GM12872 (cell line): ENCODE measurements around the gene CYB561D2.

Experiments used
- TF ChIP-seq, protein P1 (sequence below): IDR thresholded peaks from 3 replicates; pipeline ENCODE4 v1.5.1; 2011; ENCODE audit warnings: low read depth, mild to moderate bottlenecking, low read length, moderate library complexity; ENCODE audit not compliant: insufficient read depth

The CYB561D2 gene

DNA sequence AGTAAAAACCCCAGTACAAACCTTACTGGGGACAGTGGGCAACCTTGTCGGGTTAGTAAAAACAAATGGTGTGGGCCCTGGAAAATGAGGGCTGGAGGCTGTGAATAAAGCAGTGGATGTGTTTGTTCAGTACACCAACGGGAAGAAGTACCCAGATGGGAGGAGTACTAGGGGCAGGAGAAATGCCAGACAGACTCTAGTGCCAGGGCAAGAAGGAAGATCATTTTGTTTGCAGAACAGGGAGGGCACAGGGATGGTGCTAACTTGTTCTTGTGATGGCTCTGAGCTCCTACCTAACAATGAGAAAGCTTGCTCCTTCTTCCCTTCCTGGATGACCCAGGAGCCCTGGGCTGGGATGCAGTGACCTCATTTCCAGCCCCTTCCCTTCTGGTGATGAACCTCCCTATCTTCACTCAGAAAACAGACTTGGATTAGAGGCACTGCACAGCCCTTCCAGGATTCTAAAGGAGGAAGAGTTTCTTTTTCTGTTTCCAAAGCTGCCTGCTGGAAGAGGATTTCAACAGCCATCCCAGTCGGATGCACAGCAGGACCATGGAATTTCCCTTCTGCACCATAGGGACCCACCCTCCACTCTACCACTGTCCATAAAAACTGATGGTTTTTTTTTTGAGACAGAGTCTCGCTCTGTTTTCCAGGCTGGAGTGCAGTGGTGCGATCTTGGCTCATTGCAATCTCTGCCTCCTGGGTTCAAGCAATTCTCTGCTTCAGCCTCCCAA lies 16.2 kb upstream of the CYB561D2 start:
- TF ChIP-seq, protein P1, sequence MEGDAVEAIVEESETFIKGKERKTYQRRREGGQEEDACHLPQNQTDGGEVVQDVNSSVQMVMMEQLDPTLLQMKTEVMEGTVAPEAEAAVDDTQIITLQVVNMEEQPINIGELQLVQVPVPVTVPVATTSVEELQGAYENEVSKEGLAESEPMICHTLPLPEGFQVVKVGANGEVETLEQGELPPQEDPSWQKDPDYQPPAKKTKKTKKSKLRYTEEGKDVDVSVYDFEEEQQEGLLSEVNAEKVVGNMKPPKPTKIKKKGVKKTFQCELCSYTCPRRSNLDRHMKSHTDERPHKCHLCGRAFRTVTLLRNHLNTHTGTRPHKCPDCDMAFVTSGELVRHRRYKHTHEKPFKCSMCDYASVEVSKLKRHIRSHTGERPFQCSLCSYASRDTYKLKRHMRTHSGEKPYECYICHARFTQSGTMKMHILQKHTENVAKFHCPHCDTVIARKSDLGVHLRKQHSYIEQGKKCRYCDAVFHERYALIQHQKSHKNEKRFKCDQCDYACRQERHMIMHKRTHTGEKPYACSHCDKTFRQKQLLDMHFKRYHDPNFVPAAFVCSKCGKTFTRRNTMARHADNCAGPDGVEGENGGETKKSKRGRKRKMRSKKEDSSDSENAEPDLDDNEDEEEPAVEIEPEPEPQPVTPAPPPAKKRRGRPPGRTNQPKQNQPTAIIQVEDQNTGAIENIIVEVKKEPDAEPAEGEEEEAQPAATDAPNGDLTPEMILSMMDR: no peak

DNA sequence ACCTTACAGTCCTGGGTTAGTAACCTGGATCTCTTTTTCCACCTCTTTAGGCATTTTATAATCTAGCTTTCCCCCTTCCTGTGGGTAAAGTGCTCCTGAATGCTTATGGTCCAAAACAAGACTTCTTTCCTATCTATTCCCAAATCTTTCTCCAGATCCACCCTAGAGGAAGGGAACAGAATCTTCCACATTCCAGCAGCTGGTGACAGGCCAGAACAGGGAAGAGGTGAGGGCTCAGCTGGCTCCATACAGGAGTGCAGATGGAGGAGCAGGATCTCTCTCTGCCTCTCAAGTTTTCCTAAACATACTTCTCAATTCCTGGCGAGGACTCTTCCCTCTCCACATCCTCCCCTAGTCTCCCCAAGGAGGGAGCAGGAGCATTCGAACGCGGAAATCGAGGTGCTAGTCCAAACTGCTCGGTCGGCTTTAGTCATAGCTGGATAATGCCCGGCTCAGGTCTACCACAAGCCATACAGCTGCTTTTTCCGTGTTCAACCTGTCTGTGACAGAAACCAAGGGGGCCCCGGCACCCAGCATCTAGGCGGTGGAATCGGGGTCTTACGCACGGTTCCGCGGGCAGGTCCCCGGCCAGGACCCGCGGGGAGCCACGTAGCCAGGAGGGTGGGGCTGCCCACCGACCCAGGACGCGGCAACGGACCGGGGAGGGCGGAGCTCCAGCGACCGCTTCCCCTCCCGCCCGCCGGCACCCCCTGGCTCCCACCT lies 14.0 kb upstream of the CYB561D2 start:
- TF ChIP-seq, protein P1: no peak

DNA sequence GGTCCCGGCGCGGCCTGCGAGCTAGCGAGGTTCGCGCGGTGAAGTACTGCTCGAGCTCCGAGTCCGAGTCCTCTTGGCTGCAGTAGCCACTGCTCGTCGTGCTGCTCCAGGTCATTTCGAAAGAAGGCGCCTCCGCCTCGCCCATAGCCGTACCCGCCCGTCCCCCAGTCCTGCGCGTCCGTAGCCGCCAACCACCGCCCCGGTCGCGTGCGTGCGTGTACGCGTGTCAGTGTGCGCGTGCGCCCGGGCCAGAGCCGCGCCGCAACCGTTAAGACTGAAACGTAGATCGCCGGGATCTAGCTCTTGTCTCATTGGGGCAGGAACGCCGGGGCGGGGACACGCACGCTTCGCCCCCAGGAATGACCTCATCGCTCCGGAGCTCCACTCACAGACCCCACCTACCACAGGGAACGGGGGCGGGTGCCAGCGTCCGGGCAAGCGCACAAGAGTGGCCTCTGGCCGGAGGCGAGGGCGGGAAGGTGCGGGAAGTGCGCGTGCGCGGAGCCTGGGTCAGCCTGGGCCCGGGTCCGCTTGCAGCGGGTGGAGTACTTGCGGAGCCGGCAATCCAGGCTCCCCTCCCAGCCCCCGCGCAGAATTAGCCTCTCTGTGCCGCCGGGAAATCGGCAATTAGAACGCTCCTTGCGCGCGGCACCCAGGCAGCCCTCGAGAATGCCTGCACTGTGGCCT lies 13.3 kb upstream of the CYB561D2 start:
- TF ChIP-seq, protein P1: no peak

DNA sequence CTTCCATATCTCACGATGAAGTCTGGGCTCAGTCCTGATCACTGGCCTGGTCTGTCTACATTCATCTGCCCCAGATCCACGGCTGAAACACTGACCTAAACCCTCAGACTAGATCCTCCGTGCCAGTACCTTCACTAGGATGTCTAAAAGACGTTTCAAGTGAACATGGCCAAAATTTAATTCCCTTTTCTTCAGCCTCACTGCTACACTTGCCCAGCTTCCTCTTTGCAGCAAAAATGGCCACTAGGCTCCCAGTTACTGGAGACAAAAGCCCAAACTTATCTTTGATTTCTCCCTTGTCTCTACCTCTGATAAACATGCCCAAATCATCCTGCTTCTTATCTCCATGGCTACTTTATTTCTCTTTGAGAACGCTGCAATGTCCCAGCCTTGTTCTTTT lies 11.7 kb upstream of the CYB561D2 start:
- TF ChIP-seq, protein P1: no peak

DNA sequence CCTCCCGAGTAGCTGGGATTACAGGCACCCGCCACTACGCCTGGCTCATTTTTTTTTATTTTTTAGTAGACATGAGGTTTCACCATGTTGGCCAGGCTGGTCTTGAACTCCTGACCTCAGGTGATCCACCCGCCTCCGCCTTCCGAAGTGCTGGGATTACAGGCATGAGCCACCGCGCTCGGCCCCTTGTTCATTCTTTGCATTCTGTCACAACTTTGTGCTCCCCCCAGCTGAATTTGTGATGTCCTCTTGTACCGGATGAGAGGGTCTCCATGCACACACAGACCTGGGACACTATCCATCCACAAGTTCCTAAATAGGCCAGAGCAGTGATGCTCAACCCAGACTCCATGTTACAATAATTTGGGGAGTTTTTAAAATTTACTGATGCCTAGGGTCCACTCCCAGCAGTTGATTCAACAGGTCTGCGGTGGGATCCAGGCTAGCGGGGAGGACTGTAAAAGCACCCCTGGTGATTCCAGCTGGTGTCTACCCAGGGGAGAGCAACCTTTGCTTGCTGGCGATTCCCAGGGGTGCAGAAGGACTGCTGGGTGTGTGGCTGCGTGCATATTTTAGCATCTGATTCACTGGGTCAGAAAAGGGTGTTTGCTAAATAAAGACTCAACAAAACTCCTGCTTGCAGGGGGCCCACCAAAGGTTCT lies 11.0 kb upstream of the CYB561D2 start:
- TF ChIP-seq, protein P1: no peak

DNA sequence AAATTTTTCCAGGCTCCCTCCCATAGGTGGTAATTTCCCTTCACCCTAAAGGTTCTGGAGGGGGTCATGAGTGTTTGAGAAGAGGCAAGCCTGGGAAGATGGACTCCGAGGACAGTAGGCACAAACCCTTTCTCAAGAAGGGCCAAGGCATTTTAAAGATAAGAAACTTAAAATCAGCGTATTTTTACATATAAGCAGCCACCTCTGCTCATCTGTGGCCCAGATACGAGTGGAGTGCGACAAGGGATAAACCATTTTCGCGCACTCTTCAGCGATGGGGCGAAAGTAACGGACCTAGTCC lies 10.6 kb upstream of the CYB561D2 start:
- TF ChIP-seq, protein P1: no peak

DNA sequence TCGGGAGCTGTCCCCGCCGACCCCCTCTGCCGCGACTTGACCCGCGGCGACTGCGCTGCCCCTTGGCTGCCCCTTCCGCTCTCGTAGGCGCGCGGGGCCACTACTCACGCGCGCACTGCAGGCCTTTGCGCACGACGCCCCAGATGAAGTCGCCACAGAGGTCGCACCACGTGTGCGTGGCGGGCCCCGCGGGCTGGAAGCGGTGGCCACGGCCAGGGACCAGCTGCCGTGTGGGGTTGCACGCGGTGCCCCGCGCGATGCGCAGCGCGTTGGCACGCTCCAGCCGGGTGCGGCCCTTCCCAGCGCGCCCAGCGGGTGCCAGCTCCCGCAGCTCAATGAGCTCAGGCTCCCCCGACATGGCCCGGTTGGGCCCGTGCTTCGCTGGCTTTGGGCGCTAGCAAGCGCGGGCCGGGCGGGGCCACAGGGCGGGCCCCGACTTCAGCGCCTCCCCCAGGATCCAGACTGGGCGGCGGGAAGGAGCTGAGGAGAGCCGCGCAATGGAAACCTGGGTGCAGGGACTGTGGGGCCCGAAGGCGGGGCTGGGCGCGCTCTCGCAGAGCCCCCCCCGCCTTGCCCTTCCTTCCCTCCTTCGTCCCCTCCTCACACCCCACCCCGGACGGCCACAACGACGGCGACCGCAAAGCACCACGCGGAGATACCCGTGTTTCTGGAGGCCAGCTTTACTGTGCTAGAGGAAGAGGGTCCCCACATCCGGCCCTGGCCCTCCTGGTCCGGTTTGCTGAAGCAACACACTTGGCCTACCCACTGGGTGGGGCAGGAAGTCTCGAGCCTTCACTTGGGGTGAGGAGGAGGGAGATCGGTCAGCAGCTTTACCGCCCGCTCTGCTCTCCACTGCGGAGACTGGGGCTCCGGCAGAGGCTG lies 10.0 kb upstream of the CYB561D2 start, which contains the start of gene RASSF1:
Gene RASSF1, minus strand, starts transcription at position 389 of the 882 bp plus-strand sequence. Its CDS starts 31 bp downstream, at position 358.
- TF ChIP-seq, protein P1: no peak
